HG03439 (cell line): ENCODE measurements around the gene ABHD5.

Experiments used
- ATAC-seq: cut with Tn5 transposase; IDR thresholded peaks from one replicate; pipeline ENCODE4 v1.9.1; 2021; ENCODE audit warnings: mild to moderate bottlenecking, moderate library complexity; ENCODE audit not compliant: unreplicated experiment

Gene ABHD5

GRCh38 chr3:43710607-43711006, 19.9 kb downstream of the ABHD5 start:
- ATAC-seq, result no peak

- no peak for ATAC-seq
Measured at GRCh38 chr3:43718296-43718695, 27.6 kb downstream of the ABHD5 start.

- ATAC-seq, result no peak
Measured at GRCh38 chr3:43723121-43723734, 32.5 kb downstream of the ABHD5 start.

- ATAC-seq, result no peak
Measured at GRCh38 chr3:43726521-43726920, 35.8 kb downstream of the ABHD5 start.

- no peak for ATAC-seq
Measured at GRCh38 chr3:43727930-43728329, 37.2 kb downstream of the ABHD5 start.

- no peak for ATAC-seq
Measured at GRCh38 chr3:43728476-43728875, 37.7 kb downstream of the ABHD5 start.

- ATAC-seq, result no peak
Measured at GRCh38 chr3:43728947-43729346, 38.2 kb downstream of the ABHD5 start.

GRCh38 chr3:43729707-43730414, 39.1 kb downstream of the ABHD5 start:
- no peak for ATAC-seq

- ATAC-seq, result no peak
Measured at GRCh38 chr3:43732747-43733425, 42.1 kb downstream of the ABHD5 start.

- no peak for ATAC-seq
Measured at GRCh38 chr3:43733459-43734384, 43.0 kb downstream of the ABHD5 start.

GRCh38 chr3:43734685-43735084, 43.9 kb downstream of the ABHD5 start:
- no peak for ATAC-seq

- no peak for ATAC-seq
Measured at GRCh38 chr3:43735618-43736017, 44.9 kb downstream of the ABHD5 start.

- no peak for ATAC-seq
Measured at GRCh38 chr3:43736558-43737440, 46.1 kb downstream of the ABHD5 start.

GRCh38 chr3:43738305-43738704, 47.6 kb downstream of the ABHD5 start:
- no peak for ATAC-seq

GRCh38 chr3:43742920-43743319, 52.2 kb downstream of the ABHD5 start:
- no peak for ATAC-seq

GRCh38 chr3:43747641-43748040, 56.9 kb downstream of the ABHD5 start:
- ATAC-seq, result no peak

GRCh38 chr3:43748179-43748578, 57.4 kb downstream of the ABHD5 start:
- ATAC-seq, result no peak

GRCh38 chr3:43748645-43749044, 57.9 kb downstream of the ABHD5 start:
- ATAC-seq, result no peak

GRCh38 chr3:43752905-43753304, 62.2 kb downstream of the ABHD5 start:
- no peak for ATAC-seq
